Adrenal gland (tissue), 12 donors: Measurements from ENCODE around the gene GUCY1A1. TPM values are rescaled to one million over a fixed set of nuclear protein-coding genes. Genes with fewer than 3 reads are reported as not detected.

Experiments
- DNase-seq, 7 donors: peaks; one replicate each; pipeline ENCODE4 v3.0.0-alpha.2; 2019 to 2020
- H3K27ac ChIP-seq, 5 donors: fragments of 200-600 bp; sonication (generic) in 4 of 5; 1 replicate in 3 of 5; 2 replicates in 2 of 5; pipeline versions ENCODE4 v1.5.1 to v1.8.0; 2016 to 2020; ENCODE audit warnings: mild to moderate bottlenecking in 1 of 5
- H3K27me3 ChIP-seq: fragments of 200-600 bp; 2 replicates; pipeline ENCODE4 v1.8.0; 2021
- H3K36me3 ChIP-seq, 2 donors: fragments of 200-600 bp; replicated peaks in 1 of 2; 1 replicate in 1 of 2; 2 replicates in 1 of 2; pipeline versions ENCODE4 v1.5.1 to v1.8.0; 2018 to 2022
- H3K4me1 ChIP-seq, 2 donors: fragments of 200-600 bp; replicated peaks in 1 of 2; 1 replicate in 1 of 2; 2 replicates in 1 of 2; pipeline versions ENCODE4 v1.5.1 to v1.8.0; 2018 to 2021
- H3K4me3 ChIP-seq, 4 donors: fragments of 200-600 bp; sonication (generic) in 3 of 4; one replicate each; pipeline ENCODE4 v1.5.1; 2016 to 2018
- H3K9me3 ChIP-seq, 3 donors: fragments of 200-600 bp; sonication (generic) in 1 of 3; replicated peaks in 1 of 3; 1 replicate in 2 of 3; 2 replicates in 1 of 3; pipeline versions ENCODE4 v1.5.1 to v1.8.0; 2016 to 2021
- CTCF ChIP-seq, 6 experiments: fragments of 450-650 bp in 4 of 6; fragments of 200-600 bp in 2 of 6; sonication (generic) in 1 of 6; IDR thresholded peaks; 1 replicate in 5 of 6; 2 replicates in 1 of 6; pipeline versions ENCODE4 v1.5.1 to v1.8.0; 2016 to 2021; ENCODE audit warnings: antibody characterized with exemption in 6 of 6, mild to moderate bottlenecking in 2 of 6, moderate library complexity in 1 of 6
- POLR2A ChIP-seq, 2 donors: fragments of 450-650 bp; IDR thresholded peaks; one replicate each; pipeline ENCODE4 v1.6.1; 2017; ENCODE audit warnings: antibody characterized with exemption in 2 of 2, mild to moderate bottlenecking in 2 of 2, moderate library complexity in 1 of 2
- WGBS, 4 donors: extraction: QIAGEN DNeasy Blood & Tissue Kit in 2 of 4; methylation state at CpG; one replicate each; pipeline versions ENCODE4 v1.1.5 to v1.1.7; 2013 to 2017; 5-methylcytosine and 5-hydroxymethylcytosine counted together
- intact Hi-C, 2 donors: fragments of 100-400 bp; cut with DNase I; formaldehyde crosslinking; loops; one replicate each; pipeline versions ENCODE4 v1.14.1 to v1.15.0; 2022 to 2023
- polyA plus RNA-seq, 3 donors: library from polyadenylated mRNA; stranded (reverse); fragments of 200-250 nt in 2 of 3; fragments of 350-450 nt in 1 of 3; fragmentation: Illumina TruSeq in 1 of 3; extraction: RNeasy Lipid Tissue Mini Kit (QIAGEN cat#74804) in 1 of 3; gene quantifications; one replicate each; pipeline ENCODE4 v1.2.3, GENCODE V29; 2013 to 2014
- total RNA-seq, 9 donors: library from RNA; depleted of rRNA in 4 of 9; stranded (reverse); fragments of >200 nt in 4 of 9; fragments of 120-200 nt in 1 of 9; fragmentation: NEBNext Ultra II Directional in 1 of 9; extraction: Animal tissue kit (Norgen Biotek cat#: 25700) in 1 of 9; gene quantifications; one replicate each; pipeline versions ENCODE4 v1.1.0 to v1.2.4, GENCODE V29; 2013 to 2023
- donor health status: healthy with polysubstance abuse.
- donor health status: Bipolar disorder and iron deficiency.
- donor health status: DM: yes; HTN: yes; CAD: no.
- donor health status: DM: no; HTN: no; CAD: no.
- donor health status: DM: no; HTN: no; CAD: no.
- donor health status: DM: yes; HTN: yes; CAD: no.

Gene GUCY1A1
- total and polyA plus RNA-seq, 12 donors = 2.3 to 17.1 (median 10.3) TPM

- DNase-seq = no peak
- H3K27me3 ChIP-seq = no peaks in the 10 kb centered on the region
- H3K27ac ChIP-seq = no peak overlapping the region
- H3K4me1 ChIP-seq = no peaks in the 10 kb centered on the region
- intact Hi-C loops = no loop called here
- H3K9me3 ChIP-seq = no peaks in the 10 kb centered on the region
- H3K4me3 ChIP-seq = no peak overlapping the region
- H3K36me3 ChIP-seq = no peaks in the 10 kb centered on the region
- no peak for TF ChIP-seq POLR2A (IDR thresholded peaks at IDR 0.05)
- TF ChIP-seq CTCF (IDR thresholded peaks at IDR 0.05) = no peak
Observed at GRCh38 chr4:155735496-155735895, 68.8 kb downstream of the GUCY1A1 start.

DNA sequence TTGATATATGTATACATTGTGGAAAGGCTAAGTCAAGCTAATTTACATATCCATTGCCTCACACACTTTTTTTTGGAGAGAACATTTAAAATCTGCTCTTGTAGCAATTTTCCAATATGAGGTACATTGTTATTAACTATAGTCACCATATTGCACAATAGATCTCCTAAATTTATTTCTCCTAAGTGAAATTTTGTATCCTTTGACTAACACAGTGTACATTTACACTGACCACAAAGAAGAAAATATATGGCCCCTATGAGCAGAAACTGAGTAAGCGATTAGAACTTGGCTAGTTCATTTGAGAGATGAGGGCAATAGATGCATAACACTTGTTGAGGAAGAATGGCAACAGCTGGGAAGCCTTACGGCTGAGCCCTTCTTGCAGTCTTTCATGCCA lies 71.9 kb downstream of the GUCY1A1 start:
- no peak overlapping the region for H3K4me3 ChIP-seq
- no peaks in the 10 kb centered on the region for H3K27me3 ChIP-seq
- no peak for TF ChIP-seq CTCF (IDR thresholded peaks at IDR 0.05)
- TF ChIP-seq POLR2A (IDR thresholded peaks at IDR 0.05) = no peak
- no peaks in the 10 kb centered on the region for H3K9me3 ChIP-seq
- intact Hi-C loops = no loop called here
- DNase-seq = no peak
- no peaks in the 10 kb centered on the region for H3K36me3 ChIP-seq
- no peaks in the 10 kb centered on the region for H3K4me1 ChIP-seq
- H3K27ac ChIP-seq = no peak overlapping the region
- WGBS, 4 donors = 61 to 87% (median 74%) methylated on average over 2 of the region's 2 CpGs

GRCh38 chr4:155741546-155741945 lies 74.9 kb downstream of the GUCY1A1 start:
- Histone ChIP-seq H3K27ac (no peak overlapping the region), H3K4me1 (no peaks in the 10 kb centered on the region), H3K9me3 (no peaks in the 10 kb centered on the region), H3K36me3 (no peaks in the 10 kb centered on the region), H3K4me3 (no peak overlapping the region), H3K27me3 (no peaks in the 10 kb centered on the region)
- DNase-seq = no peak
- 58 to 93% (median 82%) methylated on average over 1 of the region's 1 CpG for WGBS, 4 donors
- intact Hi-C loops = no loop called here
- TF ChIP-seq CTCF (IDR thresholded peaks at IDR 0.05) (no peak), POLR2A (IDR thresholded peaks at IDR 0.05) (no peak)

GRCh38 chr4:155742310-155743015 lies 75.8 kb downstream of the GUCY1A1 start:
- no peaks in the 10 kb centered on the region for H3K4me1 ChIP-seq

More at GRCh38 chr4:155742310-155743015, 75.8 kb downstream of the GUCY1A1 start:
- H3K4me3 ChIP-seq = no peak overlapping the region
- TF ChIP-seq POLR2A (IDR thresholded peaks at IDR 0.05) = no peak
- TF ChIP-seq CTCF (IDR thresholded peaks at IDR 0.05) = no peak
- H3K9me3 ChIP-seq = no peaks in the 10 kb centered on the region
- H3K27me3 ChIP-seq = no peaks in the 10 kb centered on the region
- H3K27ac ChIP-seq = no peak overlapping the region
- 61 to 88% (median 75%) methylated on average over 3 of the region's 3 CpGs for WGBS, 4 donors
- no peaks in the 10 kb centered on the region for H3K36me3 ChIP-seq
- DNase-seq = no peak
- intact Hi-C loops = no loop called here
